ENCODE data around the gene SDSL. TPM values are rescaled to one million over a fixed set of nuclear protein-coding genes. Genes with fewer than 3 reads are reported as not detected.

SDSL gene
- total RNA-seq, 2 experiments from 2014 or later, result 0.47 to 0.50 TPM

GRCh38 chr12:113462117-113462774 is 40.1 kb downstream of the SDSL start:
- Mint-ChIP-seq H3K36me3 (ENCODE audit: low read depth) (no peaks in the 10 kb centered on the region), H3K4me1 (ENCODE audit: low read depth) (peaks cover 31% of the 10 kb centered on the region), H3K9me3 (no peaks in the 10 kb centered on the region), H3K27ac (no peak overlapping the region), H3K27me3 (peaks cover 77% of the 10 kb centered on the region), H3K4me3 (peak overlapping the region; percentile 88)
- Histone ChIP-seq H3K27me3 (ENCODE audit: control insufficient read depth in 1 of 2, insufficient read depth in 2 of 2, low read length in 2 of 2) (peaks cover 50 to 76% of the 10 kb centered on the region in 2 experiments), H3K4me1 (ENCODE audit: insufficient read depth, low read length) (peaks cover 34% of the 10 kb centered on the region), H3K36me3 (ENCODE audit: insufficient read depth, low read length) (no peaks in the 10 kb centered on the region), H3K27ac (ENCODE audit: low read depth in 1 of 2, low read length in 2 of 2) (no peak overlapping the region), H3K4me3 (ENCODE audit: low read length) (peak overlapping the region; percentile 36), H3K9me3 (ENCODE audit: control insufficient read depth in 1 of 2, insufficient read depth in 1 of 2, low read length in 2 of 2) (peaks cover 0 to 23% of the 10 kb centered on the region in 2 experiments)
- POLR2A ChIA-PET, result no interaction called here
- peak; percentile 45 to 79 (median 59) for DNase-seq
- CTCF ChIA-PET, result no interaction called here
- TF ChIP-seq, protein P1, sequence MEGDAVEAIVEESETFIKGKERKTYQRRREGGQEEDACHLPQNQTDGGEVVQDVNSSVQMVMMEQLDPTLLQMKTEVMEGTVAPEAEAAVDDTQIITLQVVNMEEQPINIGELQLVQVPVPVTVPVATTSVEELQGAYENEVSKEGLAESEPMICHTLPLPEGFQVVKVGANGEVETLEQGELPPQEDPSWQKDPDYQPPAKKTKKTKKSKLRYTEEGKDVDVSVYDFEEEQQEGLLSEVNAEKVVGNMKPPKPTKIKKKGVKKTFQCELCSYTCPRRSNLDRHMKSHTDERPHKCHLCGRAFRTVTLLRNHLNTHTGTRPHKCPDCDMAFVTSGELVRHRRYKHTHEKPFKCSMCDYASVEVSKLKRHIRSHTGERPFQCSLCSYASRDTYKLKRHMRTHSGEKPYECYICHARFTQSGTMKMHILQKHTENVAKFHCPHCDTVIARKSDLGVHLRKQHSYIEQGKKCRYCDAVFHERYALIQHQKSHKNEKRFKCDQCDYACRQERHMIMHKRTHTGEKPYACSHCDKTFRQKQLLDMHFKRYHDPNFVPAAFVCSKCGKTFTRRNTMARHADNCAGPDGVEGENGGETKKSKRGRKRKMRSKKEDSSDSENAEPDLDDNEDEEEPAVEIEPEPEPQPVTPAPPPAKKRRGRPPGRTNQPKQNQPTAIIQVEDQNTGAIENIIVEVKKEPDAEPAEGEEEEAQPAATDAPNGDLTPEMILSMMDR (IDR thresholded peaks at IDR 0.05), result peak; percentile 94
- intact Hi-C loops (cut with DNase I, micrococcal nuclease), result loop anchor here (2.0 to 5.0 kb wide), 3 partner anchors 450 to 1047 kb away; no protein-coding TSS in a partner anchor
- ATAC-seq (ENCODE audit: poor library complexity), result peak; percentile 65

DNA sequence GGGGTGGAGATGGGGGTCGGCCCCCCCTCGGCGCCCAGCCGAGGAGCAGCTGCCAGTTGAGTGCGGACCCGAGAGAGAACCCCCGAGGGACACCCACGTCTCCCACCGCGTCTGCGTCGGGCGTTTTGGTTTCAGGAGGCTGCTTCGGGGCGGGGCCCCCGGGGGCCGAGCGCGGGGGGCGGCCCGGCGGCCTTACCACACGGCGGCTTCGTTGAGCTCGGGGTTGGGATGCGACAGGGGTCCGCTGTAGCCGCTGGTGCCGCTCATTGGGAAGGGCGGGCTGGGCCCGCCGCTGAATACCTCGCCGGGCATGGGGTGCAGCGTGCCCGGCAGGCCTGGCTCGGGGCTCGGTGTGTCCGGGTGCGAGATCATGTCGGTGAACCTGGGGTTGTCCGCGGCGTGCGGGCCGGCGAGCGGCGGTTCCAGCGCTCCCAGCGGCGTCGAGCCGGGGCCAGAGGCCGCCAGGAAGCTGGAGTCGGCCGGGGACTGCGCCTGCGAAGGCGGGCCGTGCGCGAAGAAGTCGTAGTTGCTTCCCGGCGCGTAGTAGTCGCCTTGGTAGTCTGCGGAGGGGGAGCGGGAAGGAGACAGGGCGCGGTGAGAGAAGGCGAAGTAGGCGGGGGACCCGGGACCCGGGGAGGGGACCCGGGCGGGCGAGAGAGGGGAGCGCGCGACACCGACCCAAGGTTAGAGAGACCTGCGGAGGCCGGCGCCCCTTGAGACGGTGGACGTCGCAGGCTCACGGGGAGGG is 41.0 kb downstream of the SDSL start:
- Mint-ChIP-seq H3K27ac (no peak overlapping the region), H3K27me3 (peaks cover 71% of the 10 kb centered on the region), H3K4me1 (ENCODE audit: low read depth) (peaks cover 31% of the 10 kb centered on the region), H3K36me3 (ENCODE audit: low read depth) (no peaks in the 10 kb centered on the region), H3K4me3 (peak overlapping the region; percentile 45), H3K9me3 (no peaks in the 10 kb centered on the region)
- Histone ChIP-seq H3K9me3 (ENCODE audit: control insufficient read depth in 1 of 2, insufficient read depth in 1 of 2, low read length in 2 of 2) (peaks cover 0 to 32% of the 10 kb centered on the region in 2 experiments), H3K4me1 (ENCODE audit: insufficient read depth, low read length) (peaks cover 43% of the 10 kb centered on the region), H3K36me3 (ENCODE audit: insufficient read depth, low read length) (no peaks in the 10 kb centered on the region), H3K27me3 (ENCODE audit: control insufficient read depth in 1 of 2, insufficient read depth in 2 of 2, low read length in 2 of 2) (peaks cover 56 to 81% of the 10 kb centered on the region in 2 experiments), H3K27ac (ENCODE audit: low read depth in 1 of 2, low read length in 2 of 2) (no peak overlapping the region), H3K4me3 (ENCODE audit: low read length) (peak overlapping the region; percentile 36)
- ChIA-PET CTCF (no interaction called here), POLR2A (no interaction called here)
- intact Hi-C loops (cut with DNase I, micrococcal nuclease), result loop anchor here (2.0 to 5.0 kb wide), 3 partner anchors 449 to 1046 kb away; no protein-coding TSS in a partner anchor
- TF ChIP-seq, protein P1 (IDR thresholded peaks at IDR 0.05), result no peak
- DNase-seq (peak in 2 of 14 experiments; percentile 8 to 23), ATAC-seq (ENCODE audit: poor library complexity) (no peak)

DNA sequence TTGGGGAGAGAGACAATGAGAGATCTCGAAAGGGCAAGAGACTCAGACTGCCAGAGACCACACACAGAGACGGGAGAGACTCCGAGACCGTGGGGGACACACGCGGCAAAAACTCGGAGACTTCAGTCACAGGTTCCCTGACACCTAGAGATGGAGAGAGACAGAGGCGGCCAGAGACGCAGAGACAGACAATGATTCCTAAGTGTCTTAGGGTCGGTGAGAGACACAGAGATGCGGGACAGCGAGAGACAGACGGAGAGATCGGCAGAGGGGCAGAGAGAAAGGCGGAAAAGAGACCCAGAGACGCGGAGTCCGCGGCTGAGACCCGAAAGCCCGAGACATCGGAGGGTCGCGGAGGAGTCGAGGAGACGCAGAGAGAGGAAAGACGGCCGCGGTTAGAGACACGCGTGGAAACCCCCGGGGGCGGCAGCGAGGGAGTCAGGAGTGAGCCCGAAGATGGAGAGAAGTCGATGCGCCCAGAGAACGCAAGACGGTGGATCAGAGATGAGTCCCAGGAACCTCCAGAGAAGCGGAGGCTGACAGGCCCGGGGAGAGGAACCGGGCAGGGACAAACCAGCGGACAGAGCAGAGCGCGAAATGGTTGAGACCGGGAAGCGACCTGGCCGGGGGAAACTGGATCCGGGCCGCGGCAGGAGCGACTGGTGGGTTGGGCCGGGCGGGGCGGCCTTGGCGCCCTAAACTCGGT is 41.7 kb downstream of the SDSL start:
- Histone ChIP-seq H3K9me3 (ENCODE audit: control insufficient read depth in 1 of 2, insufficient read depth in 1 of 2, low read length in 2 of 2) (peaks cover 0 to 37% of the 10 kb centered on the region in 2 experiments), H3K27ac (ENCODE audit: low read depth in 1 of 2, low read length in 2 of 2) (no peak overlapping the region), H3K4me3 (ENCODE audit: low read length) (peak overlapping the region; percentile 16), H3K36me3 (ENCODE audit: insufficient read depth, low read length) (no peaks in the 10 kb centered on the region), H3K4me1 (ENCODE audit: insufficient read depth, low read length) (peaks cover 45% of the 10 kb centered on the region), H3K27me3 (ENCODE audit: control insufficient read depth in 1 of 2, insufficient read depth in 2 of 2, low read length in 2 of 2) (peaks cover 57 to 82% of the 10 kb centered on the region in 2 experiments)
- intact Hi-C loops (cut with DNase I, micrococcal nuclease), result loop anchor here (2.0 to 5.0 kb wide), 3 partner anchors 448 to 1045 kb away; no protein-coding TSS in a partner anchor
- ATAC-seq (ENCODE audit: poor library complexity) (no peak), DNase-seq (no peak)
- H3K9me3 Mint-ChIP-seq, result no peaks in the 10 kb centered on the region
- peaks cover 69% of the 10 kb centered on the region for H3K27me3 Mint-ChIP-seq
- POLR2A ChIA-PET, result no interaction called here
- H3K4me3 Mint-ChIP-seq, result peak overlapping the region; percentile 45
- no peaks in the 10 kb centered on the region for H3K36me3 Mint-ChIP-seq (ENCODE audit: low read depth)
- CTCF ChIA-PET, result no interaction called here
- no peak overlapping the region for H3K27ac Mint-ChIP-seq
- TF ChIP-seq, protein P1 (IDR thresholded peaks at IDR 0.05), result no peak
- H3K4me1 Mint-ChIP-seq (ENCODE audit: low read depth), result peaks cover 31% of the 10 kb centered on the region
